Body of pancreas (tissue), 4 donors: ENCODE measurements around the gene CRAT. TPM values are rescaled to one million over a fixed set of nuclear protein-coding genes. Genes with fewer than 3 reads are reported as not detected.

ENCODE experiments used
- ATAC-seq: fragments of 150-250 bp; one replicate; pipeline ENCODE4 v1.9.1; 2016
- DNase-seq, 4 donors: peaks; one replicate each; pipeline ENCODE4 v3.0.0-alpha.2; 2019
- H3K27ac ChIP-seq, 4 donors: fragments of 200-600 bp; sonication (generic); 1 replicate in 3 of 4; 2 replicates in 1 of 4; pipeline versions ENCODE4 v1.5.1 to v1.6.1; 2016 to 2019; ENCODE audit warnings: mild to moderate bottlenecking in 1 of 4, mixed read lengths in 1 of 4, moderate library complexity in 1 of 4
- H3K27me3 ChIP-seq, 2 donors: fragments of 200-600 bp; sonication (generic); one replicate each; pipeline ENCODE4 v1.6.0; 2016; ENCODE audit warnings: mild to moderate bottlenecking in 1 of 2
- H3K36me3 ChIP-seq, 2 donors: fragments of 200-600 bp; sonication (generic); replicated peaks in 1 of 2; 2 replicates each; pipeline ENCODE4 v1.5.1; 2016; ENCODE audit warnings: low read depth in 2 of 2; ENCODE audit not compliant: insufficient read depth in 1 of 2
- H3K4me1 ChIP-seq: fragments of 200-600 bp; sonication (generic); one replicate; pipeline ENCODE4 v1.6.0; 2016
- H3K4me3 ChIP-seq, 2 donors: fragments of 200-600 bp; sonication (generic); 1 replicate in 1 of 2; 2 replicates in 1 of 2; pipeline ENCODE4 v1.5.1; 2016 to 2019
- H3K9me3 ChIP-seq, 3 donors: fragments of 200-600 bp; sonication (generic); 1 replicate in 2 of 3; 2 replicates in 1 of 3; pipeline ENCODE4 v1.5.1; 2016
- CTCF ChIP-seq, 7 experiments: fragments of 450-650 bp in 4 of 7; fragments of 200-600 bp in 3 of 7; sonication (generic) in 3 of 7; IDR thresholded peaks; one replicate each; pipeline ENCODE4 v1.5.1; 2016 to 2019; ENCODE audit warnings: antibody characterized with exemption in 7 of 7
- POLR2A ChIP-seq, 3 donors: fragments of 450-650 bp; IDR thresholded peaks; one replicate each; pipeline ENCODE4 v1.6.1; 2016; ENCODE audit warnings: antibody characterized with exemption in 3 of 3, mild to moderate bottlenecking in 2 of 3
- WGBS, 2 donors: methylation state at CpG; one replicate each; pipeline ENCODE4 v1.1.5; 2017; 5-methylcytosine and 5-hydroxymethylcytosine counted together
- intact Hi-C: fragments of 100-400 bp; cut with DNase I; formaldehyde crosslinking; loops from one replicate; pipeline ENCODE4 v1.15.1; 2023
- total RNA-seq, 2 donors: library from RNA; depleted of rRNA; stranded (reverse); fragments of >200 nt; gene quantifications; one replicate each; pipeline ENCODE4 v1.1.0, GENCODE V29; 2016

Gene CRAT
- total RNA-seq, 2 donors from 2014 or later = 84.8 to 112 TPM

DNA sequence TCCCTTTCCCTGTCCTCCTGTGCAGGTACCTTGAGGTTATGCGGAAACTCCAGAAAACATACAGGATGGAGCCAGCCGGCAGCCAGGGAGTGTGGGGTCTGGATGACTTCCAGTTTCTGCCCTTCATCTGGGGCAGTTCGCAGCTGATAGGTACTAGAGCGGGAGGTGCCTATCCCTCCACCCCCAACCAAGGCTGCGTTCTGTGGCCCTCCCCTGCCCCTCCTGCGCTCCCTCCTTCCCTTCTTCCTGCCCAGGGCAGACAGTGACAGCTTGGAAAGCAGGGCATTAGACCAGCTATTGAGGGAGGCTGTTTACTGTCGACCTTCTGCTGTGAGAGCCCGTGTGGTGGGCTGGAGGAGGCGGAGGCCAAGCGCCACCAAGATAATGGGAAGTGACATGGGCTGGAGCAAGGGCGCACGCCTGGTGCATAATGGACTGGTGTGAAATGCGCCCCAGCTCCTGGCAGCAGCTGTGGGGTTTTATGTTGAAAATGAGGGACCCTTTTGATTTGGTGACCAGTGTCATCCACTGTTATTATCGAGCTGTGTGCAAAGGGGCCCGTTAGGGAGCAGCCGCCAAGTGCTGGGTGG, 25.9 kb upstream of the CRAT start:
- 67 to 84% methylated on average over 13 to 16 of the region's 16 CpGs for WGBS, 2 donors
- Histone ChIP-seq H3K36me3 (peaks cover 0 to 3% of the 10 kb centered on the region in 2 donors), H3K27me3 (no peaks in the 10 kb centered on the region), H3K4me3 (no peak overlapping the region), H3K9me3 (no peaks in the 10 kb centered on the region), H3K27ac (no peak overlapping the region), H3K4me1 (peaks cover 39% of the 10 kb centered on the region)
- TF ChIP-seq CTCF (IDR thresholded peaks at IDR 0.05) (no peak), POLR2A (IDR thresholded peaks at IDR 0.05) (no peak)
- ATAC-seq (no peak), DNase-seq (peak in 2 of 4 donors; percentile 49 to 52)
- intact Hi-C loops = loop anchor here (10.0 kb wide), 1 partner anchor 648 kb away; no protein-coding TSS in a partner anchor

DNA sequence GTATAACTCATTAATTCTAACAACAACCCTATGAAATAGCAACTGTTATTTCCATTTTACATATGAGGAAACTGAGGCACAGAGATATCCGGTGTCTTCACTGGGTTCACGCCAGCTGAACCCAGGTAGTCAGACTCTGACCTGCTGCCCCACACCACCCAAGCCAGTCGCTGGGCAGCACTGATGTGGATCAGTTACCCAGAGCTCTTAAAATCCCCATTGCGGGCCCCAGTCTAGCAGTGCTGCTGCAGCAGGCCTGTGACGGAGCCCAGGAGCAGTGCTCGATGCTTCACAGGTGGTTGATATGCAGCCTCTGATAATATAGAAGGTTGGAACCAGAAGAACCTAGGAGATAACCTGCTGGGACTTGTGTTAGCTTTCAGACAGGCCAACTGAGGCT, 24.9 kb upstream of the CRAT start:
- intact Hi-C loops = loop anchor here (10.0 kb wide), 1 partner anchor 649 kb away; no protein-coding TSS in a partner anchor
- DNase-seq = no peak
- Histone ChIP-seq H3K27ac (no peak overlapping the region), H3K4me1 (peaks cover 33% of the 10 kb centered on the region), H3K9me3 (no peaks in the 10 kb centered on the region), H3K36me3 (peaks cover 0 to 3% of the 10 kb centered on the region in 2 donors), H3K4me3 (no peak overlapping the region), H3K27me3 (no peaks in the 10 kb centered on the region)
- TF ChIP-seq POLR2A (IDR thresholded peaks at IDR 0.05) (no peak), CTCF (IDR thresholded peaks at IDR 0.05) (no peak)
- ATAC-seq = no peak
- 64 to 80% methylated on average over 6 of the region's 6 CpGs for WGBS, 2 donors

DNA sequence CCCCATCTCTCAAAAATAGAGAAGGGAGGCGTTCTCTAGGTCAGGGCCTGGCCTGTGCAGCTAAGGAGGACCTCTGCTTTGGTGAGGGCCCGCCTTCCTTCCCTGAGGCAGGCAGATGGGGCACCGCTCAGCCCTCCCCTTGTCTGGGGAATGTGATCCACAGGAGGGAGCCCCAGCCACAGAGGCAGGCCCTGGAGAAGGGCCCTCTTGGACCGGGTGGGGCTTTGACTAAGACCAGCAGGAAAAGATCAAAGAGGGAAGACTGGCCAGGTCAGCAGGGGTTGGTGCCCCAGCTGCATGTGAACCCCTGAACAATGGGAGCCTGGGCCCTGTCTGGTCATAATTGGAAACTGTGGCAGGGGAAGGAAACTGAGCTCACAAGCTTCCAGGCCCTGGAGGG, 22.5 kb upstream of the CRAT start:
- H3K9me3 ChIP-seq = no peaks in the 10 kb centered on the region
- WGBS, 2 donors = 77% methylated on average over 4 of the region's 4 CpGs; no CpG with 5 or more reads in 1 of the 2 donors
- H3K4me1 ChIP-seq = peaks cover 9% of the 10 kb centered on the region
- H3K4me3 ChIP-seq = no peak overlapping the region
- DNase-seq (no peak), ATAC-seq (no peak)
- no peak overlapping the region for H3K27ac ChIP-seq
- intact Hi-C loops = loop anchor here (10.0 kb wide), 1 partner anchor 652 kb away; no protein-coding TSS in a partner anchor
- peaks cover 0 to 5% of the 10 kb centered on the region in 2 donors for H3K36me3 ChIP-seq
- H3K27me3 ChIP-seq = no peaks in the 10 kb centered on the region
- TF ChIP-seq POLR2A (IDR thresholded peaks at IDR 0.05) = no peak
- no peak for TF ChIP-seq CTCF (IDR thresholded peaks at IDR 0.05)

DNA sequence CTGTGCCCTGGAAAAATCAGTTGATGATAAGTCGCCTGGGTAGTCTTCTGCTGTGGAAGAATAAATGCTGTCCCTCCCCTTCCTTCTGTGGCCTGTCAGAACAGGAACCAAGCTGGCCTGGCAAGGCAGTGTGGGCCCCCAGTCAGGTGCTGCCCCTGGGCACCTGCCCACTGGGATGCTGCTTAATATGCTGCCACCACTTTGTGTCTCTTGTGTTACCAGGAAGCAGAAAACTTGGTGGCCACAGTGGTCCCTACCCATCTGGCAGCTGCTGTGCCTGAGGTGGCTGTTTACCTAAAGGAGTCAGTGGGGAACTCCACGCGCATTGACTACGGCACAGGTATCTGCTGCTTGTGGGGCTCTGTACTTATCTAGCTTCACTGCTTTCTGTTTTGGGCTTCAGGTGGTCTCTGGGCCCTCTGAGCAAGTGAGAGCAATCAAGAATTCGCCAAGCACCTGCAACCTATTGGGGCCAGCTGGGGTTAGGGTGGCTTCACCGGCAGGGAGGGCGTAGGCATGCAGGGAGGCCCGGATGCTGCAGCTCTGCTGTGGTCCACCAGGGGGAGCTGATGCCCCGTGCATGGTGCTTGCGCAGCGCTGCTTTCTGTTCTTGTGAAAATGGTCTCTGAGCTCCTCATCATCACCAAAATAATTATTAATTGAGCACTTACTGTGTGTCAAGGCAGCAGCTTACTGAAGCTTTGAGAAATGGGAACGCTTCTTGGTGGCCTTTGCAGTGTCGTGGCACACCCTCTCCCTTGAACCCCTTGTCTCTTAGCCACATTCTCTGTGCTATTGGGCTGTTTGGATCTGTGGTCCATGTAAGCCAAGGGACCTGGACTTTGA, 20.9 kb upstream of the CRAT start:
- peak; percentile 93 for ATAC-seq
- H3K4me3 ChIP-seq = no peak overlapping the region
- H3K27me3 ChIP-seq = no peaks in the 10 kb centered on the region
- DNase-seq = peak; percentile 80 to 84 (median 82)
- peaks cover 0 to 10% of the 10 kb centered on the region in 2 donors for H3K36me3 ChIP-seq
- H3K9me3 ChIP-seq = no peaks in the 10 kb centered on the region
- peak overlapping the region in 1 of 4 donors; percentile 32 for H3K27ac ChIP-seq
- TF ChIP-seq POLR2A (IDR thresholded peaks at IDR 0.05) = no peak
- TF ChIP-seq CTCF (IDR thresholded peaks at IDR 0.05) = peak; percentile 92 to 97 (median 96)
- intact Hi-C loops = loop anchor here (10.0 kb wide), 1 partner anchor 653 kb away; no protein-coding TSS in a partner anchor
- peaks cover 8% of the 10 kb centered on the region for H3K4me1 ChIP-seq
- WGBS, 2 donors = 37 to 42% methylated on average over 4 to 13 of the region's 13 CpGs
